ENCODE measurements around the gene AP2A2.
A peak's percentile ranks its signal among the peaks of the same experiment; 100 is the strongest.

Gene AP2A2

DNA sequence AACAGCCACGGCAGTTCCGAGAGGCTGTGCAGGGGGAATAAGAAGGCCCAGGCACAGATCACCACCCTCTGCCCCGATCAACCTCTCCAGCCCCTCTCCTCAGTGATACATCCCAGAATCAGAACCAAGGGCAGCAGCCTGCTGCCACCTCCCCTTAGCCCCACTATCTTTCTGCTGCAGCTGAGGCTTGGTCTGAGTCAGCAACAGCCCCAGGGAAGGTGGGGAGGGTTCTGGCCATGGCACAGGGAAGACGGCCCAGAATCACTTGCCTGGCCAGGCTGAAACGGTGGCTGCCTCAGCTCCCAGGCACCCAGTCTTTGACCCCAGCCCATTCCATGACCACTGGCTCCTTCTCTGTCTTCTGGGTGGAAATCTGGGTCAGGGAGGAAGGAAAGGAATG, 17.4 kb upstream of the AP2A2 start:
- peaks cover 11% of the 10 kb centered on the region for H3K36me3 ChIP-seq
- H3K27me3 ChIP-seq = no peaks in the 10 kb centered on the region
- H3K4me1 ChIP-seq (ENCODE audit: control insufficient read depth in 1 of 2, insufficient read depth in 1 of 2, low read depth in 1 of 2, low read length in 1 of 2) = peaks cover 14 to 17% of the 10 kb centered on the region in 2 experiments
- H3K4me3 ChIP-seq (ENCODE audit: low read depth in 1 of 2, low read length in 1 of 2) = no peak overlapping the region
- H3K9me3 ChIP-seq = no peaks in the 10 kb centered on the region
- TF ChIP-seq, protein P1, sequence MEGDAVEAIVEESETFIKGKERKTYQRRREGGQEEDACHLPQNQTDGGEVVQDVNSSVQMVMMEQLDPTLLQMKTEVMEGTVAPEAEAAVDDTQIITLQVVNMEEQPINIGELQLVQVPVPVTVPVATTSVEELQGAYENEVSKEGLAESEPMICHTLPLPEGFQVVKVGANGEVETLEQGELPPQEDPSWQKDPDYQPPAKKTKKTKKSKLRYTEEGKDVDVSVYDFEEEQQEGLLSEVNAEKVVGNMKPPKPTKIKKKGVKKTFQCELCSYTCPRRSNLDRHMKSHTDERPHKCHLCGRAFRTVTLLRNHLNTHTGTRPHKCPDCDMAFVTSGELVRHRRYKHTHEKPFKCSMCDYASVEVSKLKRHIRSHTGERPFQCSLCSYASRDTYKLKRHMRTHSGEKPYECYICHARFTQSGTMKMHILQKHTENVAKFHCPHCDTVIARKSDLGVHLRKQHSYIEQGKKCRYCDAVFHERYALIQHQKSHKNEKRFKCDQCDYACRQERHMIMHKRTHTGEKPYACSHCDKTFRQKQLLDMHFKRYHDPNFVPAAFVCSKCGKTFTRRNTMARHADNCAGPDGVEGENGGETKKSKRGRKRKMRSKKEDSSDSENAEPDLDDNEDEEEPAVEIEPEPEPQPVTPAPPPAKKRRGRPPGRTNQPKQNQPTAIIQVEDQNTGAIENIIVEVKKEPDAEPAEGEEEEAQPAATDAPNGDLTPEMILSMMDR (IDR thresholded peaks at IDR 0.05) = no peak
- no peak overlapping the region for H3K27ac ChIP-seq

GRCh38 chr11:909406-909805, 16.3 kb upstream of the AP2A2 start:
- H3K27ac ChIP-seq = no peak overlapping the region
- H3K4me3 ChIP-seq (ENCODE audit: low read depth in 1 of 2, low read length in 1 of 2) = no peak overlapping the region
- H3K36me3 ChIP-seq = peaks cover 2% of the 10 kb centered on the region
- H3K4me1 ChIP-seq (ENCODE audit: control insufficient read depth in 1 of 2, insufficient read depth in 1 of 2, low read depth in 1 of 2, low read length in 1 of 2) = peaks cover 14 to 17% of the 10 kb centered on the region in 2 experiments
- no peaks in the 10 kb centered on the region for H3K9me3 ChIP-seq
- H3K27me3 ChIP-seq = no peaks in the 10 kb centered on the region
- TF ChIP-seq, protein P1 (IDR thresholded peaks at IDR 0.05) = no peak

DNA sequence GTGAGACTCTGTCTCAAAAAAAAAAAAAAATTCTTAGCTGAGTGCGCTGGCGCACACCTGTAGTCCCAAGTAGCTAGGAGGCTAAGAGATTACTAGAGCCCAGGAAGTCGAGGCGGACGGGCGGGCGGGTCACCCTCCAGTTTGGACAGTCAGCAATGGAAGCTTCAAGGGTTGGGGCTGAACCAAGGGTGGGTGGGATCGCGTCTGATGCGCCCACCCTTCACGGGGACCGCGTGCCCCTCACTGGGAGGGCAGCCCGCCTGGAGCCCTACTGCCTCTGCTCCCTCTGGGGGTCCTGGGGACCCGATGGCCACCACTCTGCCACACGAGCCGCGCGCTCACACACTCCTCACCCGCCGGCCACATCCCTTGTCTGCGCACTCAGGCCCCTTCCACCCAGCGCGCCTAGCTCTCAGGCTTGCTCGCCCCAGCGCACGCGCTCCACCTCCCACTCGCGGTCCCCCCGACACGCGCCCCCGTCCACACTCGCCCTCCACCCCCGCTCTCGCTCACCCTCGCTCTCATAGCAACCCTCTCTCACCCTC, 15.6 kb upstream of the AP2A2 start:
- Histone ChIP-seq H3K27ac (peak overlapping the region; percentile 66), H3K27me3 (no peaks in the 10 kb centered on the region), H3K4me3 (ENCODE audit: low read depth in 1 of 2, low read length in 1 of 2) (peak overlapping the region; percentile 74 to 92), H3K36me3 (no peaks in the 10 kb centered on the region), H3K9me3 (no peaks in the 10 kb centered on the region), H3K4me1 (ENCODE audit: control insufficient read depth in 1 of 2, insufficient read depth in 1 of 2, low read depth in 1 of 2, low read length in 1 of 2) (peaks cover 14 to 17% of the 10 kb centered on the region in 2 experiments)
- TF ChIP-seq, protein P1 (IDR thresholded peaks at IDR 0.05) = no peak

- H3K27me3 ChIP-seq = no peaks in the 10 kb centered on the region
- TF ChIP-seq, protein P1 (IDR thresholded peaks at IDR 0.05) = peak; percentile 24
- H3K36me3 ChIP-seq = no peaks in the 10 kb centered on the region
- H3K27ac ChIP-seq = peak within 1 kb of the TSS; percentile 66
- peaks cover 14 to 17% of the 10 kb centered on the region in 2 experiments for H3K4me1 ChIP-seq (ENCODE audit: control insufficient read depth in 1 of 2, insufficient read depth in 1 of 2, low read depth in 1 of 2, low read length in 1 of 2)
- peak within 1 kb of the TSS; percentile 74 to 92 for H3K4me3 ChIP-seq (ENCODE audit: low read depth in 1 of 2, low read length in 1 of 2)
- H3K9me3 ChIP-seq = no peaks in the 10 kb centered on the region
These were observed 15.1 kb upstream of the AP2A2 start, which contains the start of gene CHID1 for GRCh38 chr11:910589-911030. Gene CHID1 (minus strand): TSS chr11:910810. CDS start chr11:904816, 5,994 bp downstream.

DNA sequence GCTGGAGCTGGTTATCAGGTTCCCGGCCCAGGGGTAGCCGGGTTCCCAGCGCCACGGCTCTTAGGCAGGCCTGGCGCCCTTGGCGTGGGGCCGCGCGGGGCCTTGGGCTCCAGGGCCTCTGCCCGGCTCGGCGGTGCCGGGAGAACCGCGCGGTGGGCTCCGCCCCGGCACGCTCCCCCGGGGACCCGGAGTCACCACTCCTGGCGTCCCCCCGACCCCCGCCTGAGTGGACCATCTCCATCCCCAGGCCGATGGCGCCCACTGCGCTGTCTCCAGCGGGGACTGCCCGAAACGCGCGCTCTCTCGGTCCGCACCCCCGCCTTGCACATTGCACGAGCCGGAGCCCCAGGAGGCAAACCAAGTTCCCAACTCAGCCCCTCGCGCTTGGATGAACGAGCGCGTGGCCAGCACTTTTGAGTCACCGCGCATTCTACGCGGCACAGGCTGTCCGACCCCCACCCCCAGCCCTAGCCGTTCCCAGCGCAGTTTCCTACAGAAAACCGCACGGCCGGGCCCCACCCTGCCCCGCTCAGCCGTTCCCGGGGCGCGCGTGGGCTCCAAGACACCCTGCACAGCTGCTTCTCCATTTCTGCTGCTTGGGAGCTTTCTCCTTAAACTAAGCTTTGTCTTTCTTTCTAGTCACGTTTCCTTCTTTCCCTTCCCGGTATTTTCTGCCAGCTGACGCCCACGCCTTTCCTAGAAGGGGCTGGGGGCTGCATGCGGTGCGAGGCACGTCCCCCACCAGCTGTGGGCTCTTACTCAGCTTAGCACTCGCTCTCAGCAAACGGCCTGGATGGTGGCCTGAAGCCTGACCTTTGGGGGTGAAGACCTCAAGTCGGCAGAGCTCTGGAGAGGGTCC, 14.4 kb upstream of the AP2A2 start:
- Histone ChIP-seq H3K27me3 (no peaks in the 10 kb centered on the region), H3K36me3 (no peaks in the 10 kb centered on the region), H3K4me1 (ENCODE audit: control insufficient read depth in 1 of 2, insufficient read depth in 1 of 2, low read depth in 1 of 2, low read length in 1 of 2) (peaks cover 14 to 17% of the 10 kb centered on the region in 2 experiments), H3K27ac (peak overlapping the region; percentile 66), H3K9me3 (no peaks in the 10 kb centered on the region), H3K4me3 (ENCODE audit: low read depth in 1 of 2, low read length in 1 of 2) (peak overlapping the region; percentile 74 to 92)
- TF ChIP-seq, protein P1 (IDR thresholded peaks at IDR 0.05) = no peak

All from neutrophil (primary cell).